WTC11 (cell line): ENCODE results near the gene B3GLCT. TPM values are rescaled to one million over a fixed set of nuclear protein-coding genes. Genes with fewer than 3 reads are reported as not detected.

Experiments
- ATAC-seq: fragments of 200-7000 bp; cut with Tn5 transposase; 2 replicates; pipeline ENCODE4 v1.10.0; 2021; ENCODE audit warnings: mild to moderate bottlenecking, moderate library complexity
- CTCF ChIA-PET: fragments of 300-600 bp; sonication (Branson Sonifier 250); formaldehyde crosslinking; loops from one replicate; lab custom pipeline; 2021; ENCODE audit warnings: antibody characterized with exemption; lab: Charles Lee
- POLR2A ChIA-PET: fragments of 350-600 bp; sonication (Branson Sonifier 250); formaldehyde crosslinking; loops from one replicate; lab custom pipeline; 2021; ENCODE audit warnings: antibody characterized with exemption; lab: Charles Lee
- DNase-seq: peaks from one replicate; pipeline ENCODE4 v3.0.0; 2021; ENCODE audit warnings: low spot score
- H3K27ac Mint-ChIP-seq: 2 replicates; pipeline ENCODE4 v1.8.0; 2021; ENCODE audit warnings: mixed read lengths
- H3K27me3 Mint-ChIP-seq: 2 replicates; pipeline ENCODE4 v1.8.0; 2021; ENCODE audit warnings: low read depth, mild to moderate bottlenecking, moderate library complexity, mixed read lengths
- H3K36me3 Mint-ChIP-seq: 2 replicates; pipeline ENCODE4 v1.8.0; 2021; ENCODE audit warnings: mixed read lengths
- H3K4me1 Mint-ChIP-seq: 2 replicates; pipeline ENCODE4 v1.8.0; 2022; ENCODE audit warnings: mixed read lengths
- H3K4me3 Mint-ChIP-seq: 2 replicates; pipeline ENCODE4 v1.8.0; 2021; ENCODE audit warnings: mild to moderate bottlenecking, moderate library complexity, mixed read lengths
- H3K9me3 Mint-ChIP-seq: 2 replicates; pipeline ENCODE4 v1.8.0; 2021; ENCODE audit warnings: mixed read lengths
- AFF4 ChIP-seq: sonication (generic); formaldehyde crosslinking; IDR thresholded peaks from 2 replicates; pipeline ENCODE4 v1.8.1; 2023; ENCODE audit warnings: mild to moderate bottlenecking, missing genetic modification reagents, borderline replicate concordance
- AR ChIP-seq: fragments of 250-450 bp; sonication (Bioruptor Pico); IDR thresholded peaks from 2 replicates; pipeline ENCODE4 v1.9.0; 2021; ENCODE audit warnings: mild to moderate bottlenecking
- ESRRA ChIP-seq: sonication (generic); formaldehyde crosslinking; IDR thresholded peaks from 2 replicates; pipeline ENCODE4 v1.8.1; 2022; ENCODE audit warnings: mild to moderate bottlenecking, missing genetic modification reagents, borderline replicate concordance
- FOXJ3 ChIP-seq: sonication (generic); formaldehyde crosslinking; IDR thresholded peaks from 2 replicates; pipeline ENCODE4 v1.9.0; 2021; ENCODE audit warnings: missing genetic modification reagents, mild to moderate bottlenecking, borderline replicate concordance
- JAZF1 ChIP-seq: fragments of 250-450 bp; sonication (Bioruptor Pico); IDR thresholded peaks from 2 replicates; pipeline ENCODE4 v1.9.0; 2021; ENCODE audit warnings: moderate library complexity, mild to moderate bottlenecking, inconsistent platforms
- JUN ChIP-seq: sonication (generic); formaldehyde crosslinking; IDR thresholded peaks from 2 replicates; pipeline ENCODE4 v1.8.0; 2023; ENCODE audit warnings: mild to moderate bottlenecking, missing genetic modification reagents
- MAX ChIP-seq: sonication (generic); formaldehyde crosslinking; IDR thresholded peaks from 2 replicates; pipeline ENCODE4 v1.8.0; 2022; ENCODE audit warnings: mild to moderate bottlenecking, missing genetic modification reagents
- RELA ChIP-seq: sonication (generic); formaldehyde crosslinking; IDR thresholded peaks from 2 replicates; pipeline ENCODE4 v1.8.1; 2022; ENCODE audit warnings: missing genetic modification reagents, mild to moderate bottlenecking, borderline replicate concordance
- RORB ChIP-seq: fragments of 250-450 bp; sonication (Bioruptor Pico); IDR thresholded peaks from 2 replicates; pipeline ENCODE4 v1.9.0; 2021; ENCODE audit warnings: mild to moderate bottlenecking
- SMAD3 ChIP-seq: sonication (generic); formaldehyde crosslinking; IDR thresholded peaks from 2 replicates; pipeline ENCODE4 v1.8.0; 2022; ENCODE audit warnings: missing genetic modification reagents, mild to moderate bottlenecking, borderline replicate concordance
- TCF7 ChIP-seq: sonication (generic); formaldehyde crosslinking; IDR thresholded peaks from 2 replicates; pipeline ENCODE4 v1.8.0; 2022; ENCODE audit warnings: mild to moderate bottlenecking, low read depth, missing genetic modification reagents, moderate library complexity
- USF2 ChIP-seq: sonication (generic); formaldehyde crosslinking; IDR thresholded peaks from 2 replicates; pipeline ENCODE4 v1.8.1; 2023; ENCODE audit warnings: mild to moderate bottlenecking, missing genetic modification reagents, moderate library complexity
- ZMAT4 ChIP-seq: fragments of 250-450 bp; sonication (Bioruptor Pico); IDR thresholded peaks from 2 replicates; pipeline ENCODE4 v1.9.0; 2021; ENCODE audit warnings: mild to moderate bottlenecking
- ZNF121 ChIP-seq: sonication (generic); formaldehyde crosslinking; IDR thresholded peaks from 2 replicates; pipeline ENCODE4 v1.8.0; 2023; ENCODE audit warnings: missing genetic modification reagents
- ZNF416 ChIP-seq: fragments of 250-450 bp; sonication (Bioruptor Pico); IDR thresholded peaks from 2 replicates; pipeline ENCODE4 v1.9.0; 2021; ENCODE audit warnings: mild to moderate bottlenecking, inconsistent platforms
- ZNF512 ChIP-seq: sonication (generic); formaldehyde crosslinking; IDR thresholded peaks from 2 replicates; pipeline ENCODE4 v1.8.1; 2022; ENCODE audit warnings: missing genetic modification reagents, borderline replicate concordance
- ZNF671 ChIP-seq: fragments of 250-450 bp; sonication (Bioruptor Pico); IDR thresholded peaks from 2 replicates; pipeline ENCODE4 v1.8.0; 2021; ENCODE audit warnings: mild to moderate bottlenecking
- ZSCAN18 ChIP-seq: fragments of 250-450 bp; sonication (Bioruptor Pico); IDR thresholded peaks from 2 replicates; pipeline ENCODE4 v2.1.2; 2022; ENCODE audit warnings: mild to moderate bottlenecking, moderate library complexity
- total RNA-seq: library from RNA; stranded (reverse); gene quantifications from 3 replicates; pipeline ENCODE4 v1.2.3, GENCODE V29; 2021

Gene B3GLCT
- total RNA-seq, 1 experiment from 2014 or later: 2.4 TPM

GRCh38 chr13:31355001-31355400, 155.2 kb downstream of the B3GLCT start:
- no peak for DNase-seq
- POLR2A ChIA-PET: no interaction called here
- H3K27me3 Mint-ChIP-seq: peaks cover 12% of the 10 kb centered on the region
- no peak overlapping the region for H3K27ac Mint-ChIP-seq
- peaks cover 68% of the 10 kb centered on the region for H3K9me3 Mint-ChIP-seq
- no peak for ATAC-seq
- CTCF ChIA-PET: no interaction called here
- peaks cover 8% of the 10 kb centered on the region for H3K4me1 Mint-ChIP-seq
- no peak overlapping the region for H3K4me3 Mint-ChIP-seq
- TF ChIP-seq ZNF512 (CRISPR knock-in tag): no peak
- no peak for TF ChIP-seq ZSCAN18 (CRISPR knock-in tag)
- no peak for TF ChIP-seq ESRRA (CRISPR knock-in tag)
- no peak for TF ChIP-seq USF2 (CRISPR knock-in tag)
- TF ChIP-seq AR (CRISPR knock-in tag): no peak
- TF ChIP-seq AFF4 (CRISPR knock-in tag): no peak
- no peak for TF ChIP-seq JAZF1
- TF ChIP-seq, all 79 proteins: peak for 0
- peaks cover 41% of the 10 kb centered on the region for H3K36me3 Mint-ChIP-seq

- Mint-ChIP-seq H3K27me3 (peaks cover 12% of the 10 kb centered on the region), H3K4me3 (no peak overlapping the region), H3K36me3 (peaks cover 41% of the 10 kb centered on the region), H3K9me3 (peaks cover 79% of the 10 kb centered on the region), H3K4me1 (no peaks in the 10 kb centered on the region), H3K27ac (no peak overlapping the region)
- ChIA-PET POLR2A (no interaction called here), CTCF (no interaction called here)
- ATAC-seq (no peak), DNase-seq (no peak)
- TF ChIP-seq ZSCAN18 (CRISPR knock-in tag): no peak
- no peak for TF ChIP-seq FOXJ3 (CRISPR knock-in tag)
- no peak for TF ChIP-seq ZNF671
- TF ChIP-seq SMAD3 (CRISPR knock-in tag): no peak
- no peak for TF ChIP-seq AFF4 (CRISPR knock-in tag)
- no peak for TF ChIP-seq TCF7 (CRISPR knock-in tag)
- TF ChIP-seq ZNF416 (CRISPR knock-in tag): no peak
- TF ChIP-seq JUN (CRISPR knock-in tag): no peak
- no peak for TF ChIP-seq RORB (CRISPR knock-in tag)
- no peak for TF ChIP-seq ZMAT4
- no peak for TF ChIP-seq ZNF121 (CRISPR knock-in tag)
- no peak for TF ChIP-seq RELA (CRISPR knock-in tag)
- TF ChIP-seq MAX: no peak
Observed at GRCh38 chr13:31356991-31357390, 157.2 kb downstream of the B3GLCT start.
